Effector memory CD8-positive, alpha-beta T cell (primary cell): Measurements from ENCODE around the gene IL18.

Experiments
- ATAC-seq: fragments of 150-1000 bp; cut with Tn5 transposase; replicated peaks from 2 replicates; pipeline ENCODE4 v1.10.0; 2021; ENCODE audit warnings: mild to moderate bottlenecking, moderate library complexity
- DNase-seq, 3 experiments: peaks; one replicate each; pipeline ENCODE4 v3.0.0; 2021
- H3K27ac Mint-ChIP-seq, 2 donors: one replicate each; pipeline ENCODE4 v1.8.0; 2022; ENCODE audit warnings: mild to moderate bottlenecking in 2 of 2, mixed read lengths in 2 of 2, moderate library complexity in 2 of 2
- H3K27me3 Mint-ChIP-seq, 2 donors: one replicate each; pipeline ENCODE4 v1.8.0; 2022; ENCODE audit warnings: mixed read lengths in 2 of 2
- H3K36me3 Mint-ChIP-seq: one replicate; pipeline ENCODE4 v1.8.0; 2022; ENCODE audit warnings: mild to moderate bottlenecking, moderate library complexity, mixed read lengths; ENCODE audit not compliant: insufficient read depth
- H3K4me1 Mint-ChIP-seq, 2 donors: one replicate each; pipeline ENCODE4 v1.8.0; 2022; ENCODE audit warnings: low read depth in 2 of 2, mixed read lengths in 2 of 2
- H3K4me3 Mint-ChIP-seq, 2 donors: one replicate each; pipeline ENCODE4 v1.8.0; 2022; ENCODE audit warnings: mild to moderate bottlenecking in 2 of 2, mixed read lengths in 2 of 2, moderate library complexity in 2 of 2
- H3K9me3 Mint-ChIP-seq, 2 donors: one replicate each; pipeline ENCODE4 v1.8.0; 2022; ENCODE audit warnings: mixed read lengths in 2 of 2

The IL18 gene

GRCh38 chr11:112179601-112180000 is 15.7 kb upstream of the IL18 start:
- DNase-seq, result no peak
- Mint-ChIP-seq H3K4me1 (peaks cover 9 to 10% of the 10 kb centered on the region in 2 donors), H3K27me3 (peaks cover 11 to 15% of the 10 kb centered on the region in 2 donors), H3K36me3 (no peaks in the 10 kb centered on the region), H3K27ac (no peak overlapping the region), H3K9me3 (no peaks in the 10 kb centered on the region), H3K4me3 (no peak overlapping the region)
- peak; percentile 43 for ATAC-seq

- Mint-ChIP-seq H3K36me3 (no peaks in the 10 kb centered on the region), H3K27me3 (peaks cover 14 to 19% of the 10 kb centered on the region in 2 donors), H3K4me3 (no peak overlapping the region), H3K4me1 (peaks cover 10 to 11% of the 10 kb centered on the region in 2 donors), H3K27ac (peak overlapping the region in 1 of 2 donors; percentile 1), H3K9me3 (no peaks in the 10 kb centered on the region)
- no peak for DNase-seq
- no peak for ATAC-seq
Measured at GRCh38 chr11:112178936-112179335, 15.0 kb upstream of the IL18 start.

GRCh38 chr11:112178428-112178827 is 14.5 kb upstream of the IL18 start:
- ATAC-seq (no peak), DNase-seq (no peak)
- Mint-ChIP-seq H3K9me3 (no peaks in the 10 kb centered on the region), H3K27me3 (peaks cover 14 to 19% of the 10 kb centered on the region in 2 donors), H3K4me3 (no peak overlapping the region), H3K36me3 (no peaks in the 10 kb centered on the region), H3K27ac (peak overlapping the region in 1 of 2 donors; percentile 1), H3K4me1 (peaks cover 10 to 11% of the 10 kb centered on the region in 2 donors)

GRCh38 chr11:112177589-112177988 is 13.7 kb upstream of the IL18 start:
- Mint-ChIP-seq H3K36me3 (no peaks in the 10 kb centered on the region), H3K4me3 (no peak overlapping the region), H3K27me3 (peaks cover 14 to 19% of the 10 kb centered on the region in 2 donors), H3K27ac (no peak overlapping the region), H3K9me3 (no peaks in the 10 kb centered on the region), H3K4me1 (peaks cover 10 to 11% of the 10 kb centered on the region in 2 donors)
- DNase-seq (no peak), ATAC-seq (no peak)

GRCh38 chr11:112176077-112176476 is 12.2 kb upstream of the IL18 start:
- H3K36me3 Mint-ChIP-seq, result no peaks in the 10 kb centered on the region
- ATAC-seq, result no peak
- peaks cover 14 to 19% of the 10 kb centered on the region in 2 donors for H3K27me3 Mint-ChIP-seq

GRCh38 chr11:112175599-112175952 is 11.7 kb upstream of the IL18 start:
- H3K27ac Mint-ChIP-seq, result peak overlapping the region in 1 of 2 donors; percentile 9
- H3K36me3 Mint-ChIP-seq, result no peaks in the 10 kb centered on the region
- no peak for ATAC-seq
- DNase-seq, result no peak
- H3K27me3 Mint-ChIP-seq, result peaks cover 14 to 19% of the 10 kb centered on the region in 2 donors
- H3K9me3 Mint-ChIP-seq, result no peaks in the 10 kb centered on the region
- peaks cover 10 to 11% of the 10 kb centered on the region in 2 donors for H3K4me1 Mint-ChIP-seq
- peak overlapping the region; percentile 33 to 56 for H3K4me3 Mint-ChIP-seq

More at GRCh38 chr11:112176077-112176476, 12.2 kb upstream of the IL18 start:
- Mint-ChIP-seq H3K4me1 (peaks cover 10 to 11% of the 10 kb centered on the region in 2 donors), H3K27ac (no peak overlapping the region), H3K9me3 (no peaks in the 10 kb centered on the region), H3K4me3 (no peak overlapping the region)
- no peak for DNase-seq

GRCh38 chr11:112174789-112175598 is 11.1 kb upstream of the IL18 start, which contains the start of gene BCO2:
TSS of gene BCO2 (plus strand) at chr11:112175512. CDS start at chr11:112175602, 90 bp downstream.
- H3K4me1 Mint-ChIP-seq, result peaks cover 10 to 11% of the 10 kb centered on the region in 2 donors
- H3K27ac Mint-ChIP-seq, result peak within 1 kb of the TSS in 1 of 2 donors; percentile 9
- ATAC-seq (peak; percentile 85), DNase-seq (peak; percentile 22 to 31 (median 29))
- peaks cover 14 to 19% of the 10 kb centered on the region in 2 donors for H3K27me3 Mint-ChIP-seq
- H3K4me3 Mint-ChIP-seq, result peak within 1 kb of the TSS; percentile 33 to 56
- H3K36me3 Mint-ChIP-seq, result no peaks in the 10 kb centered on the region
- no peaks in the 10 kb centered on the region for H3K9me3 Mint-ChIP-seq

GRCh38 chr11:112173152-112173551 is 9.3 kb upstream of the IL18 start:
- no peak overlapping the region for H3K4me3 Mint-ChIP-seq
- no peaks in the 10 kb centered on the region for H3K9me3 Mint-ChIP-seq
- peaks cover 8 to 19% of the 10 kb centered on the region in 2 donors for H3K27me3 Mint-ChIP-seq
- no peaks in the 10 kb centered on the region for H3K36me3 Mint-ChIP-seq
- no peak for ATAC-seq
- H3K4me1 Mint-ChIP-seq, result peaks cover 8 to 11% of the 10 kb centered on the region in 2 donors
- no peak overlapping the region for H3K27ac Mint-ChIP-seq
- DNase-seq, result no peak

- H3K27me3 Mint-ChIP-seq, result peaks cover 9 to 24% of the 10 kb centered on the region in 2 donors
- DNase-seq, result no peak
- no peak overlapping the region for H3K27ac Mint-ChIP-seq
- ATAC-seq, result no peak
- H3K4me1 Mint-ChIP-seq, result peaks cover 8 to 11% of the 10 kb centered on the region in 2 donors
- H3K4me3 Mint-ChIP-seq, result no peak overlapping the region
- H3K9me3 Mint-ChIP-seq, result no peaks in the 10 kb centered on the region
- no peaks in the 10 kb centered on the region for H3K36me3 Mint-ChIP-seq
Measured at GRCh38 chr11:112172362-112172994, 8.6 kb upstream of the IL18 start.

GRCh38 chr11:112167145-112167544 is 3.3 kb upstream of the IL18 start, which contains the start of gene TEX12:
TSS of gene TEX12 (plus strand) at chr11:112167372. CDS start at chr11:112169269, 1,897 bp downstream.
- DNase-seq (no peak), ATAC-seq (no peak)
- Mint-ChIP-seq H3K27ac (no peak within 1 kb of the TSS), H3K4me1 (no peaks in the 10 kb centered on the region), H3K27me3 (peaks cover 7 to 15% of the 10 kb centered on the region in 2 donors), H3K9me3 (no peaks in the 10 kb centered on the region), H3K36me3 (peaks cover 5% of the 10 kb centered on the region), H3K4me3 (no peak within 1 kb of the TSS)

GRCh38 chr11:112166562-112166961 is 2.7 kb upstream of the IL18 start:
- Mint-ChIP-seq H3K27me3 (peaks cover 7 to 15% of the 10 kb centered on the region in 2 donors), H3K4me3 (no peak overlapping the region), H3K36me3 (peaks cover 5% of the 10 kb centered on the region), H3K27ac (no peak overlapping the region), H3K4me1 (no peaks in the 10 kb centered on the region), H3K9me3 (no peaks in the 10 kb centered on the region)
- no peak for ATAC-seq
- no peak for DNase-seq

- H3K36me3 Mint-ChIP-seq, result peaks cover 5% of the 10 kb centered on the region
- DNase-seq (no peak), ATAC-seq (no peak)
- peaks cover 7 to 15% of the 10 kb centered on the region in 2 donors for H3K27me3 Mint-ChIP-seq
- H3K4me3 Mint-ChIP-seq, result no peak overlapping the region
- no peaks in the 10 kb centered on the region for H3K4me1 Mint-ChIP-seq
- H3K27ac Mint-ChIP-seq, result no peak overlapping the region
- no peaks in the 10 kb centered on the region for H3K9me3 Mint-ChIP-seq
Measured at GRCh38 chr11:112165049-112165448, 1.2 kb upstream of the IL18 start.

GRCh38 chr11:112162761-112163546 is 940 bp downstream of the IL18 start:
- Mint-ChIP-seq H3K4me1 (no peaks in the 10 kb centered on the region), H3K9me3 (no peaks in the 10 kb centered on the region), H3K36me3 (peaks cover 5% of the 10 kb centered on the region), H3K27me3 (peaks cover 7 to 15% of the 10 kb centered on the region in 2 donors), H3K4me3 (no peak overlapping the region), H3K27ac (no peak overlapping the region)
- DNase-seq, result no peak
- ATAC-seq, result no peak
